AG04449 (cell line): Measurements from ENCODE around the gene BCAR3.

Source experiments
- CTCF ChIA-PET: fragments of 350-600 bp; formaldehyde crosslinking; extraction: SDS; loops from one replicate; lab custom pipeline; 2021; ENCODE audit warnings: antibody characterized with exemption; lab: Yijun Ruan, JAX
- POLR2A ChIA-PET: fragments of 400-600, 350-600 bp; formaldehyde crosslinking; extraction: SDS; loops from one replicate; lab custom pipeline; 2020; ENCODE audit warnings: antibody characterized with exemption, inconsistent platforms; lab: Yijun Ruan, JAX
- DNase-seq: peaks from one replicate; pipeline ENCODE4 v3.0.0-alpha.2; 2010; ENCODE audit warnings: low read depth, low spot score
- H3K4me3 ChIP-seq: 2 replicates; pipeline ENCODE4 v1.5.1; 2011; ENCODE audit warnings: low read depth, mild to moderate bottlenecking, control low read depth, low read length
- CTCF ChIP-seq: IDR thresholded peaks from one replicate; pipeline ENCODE4 v1.5.1; 2011; ENCODE audit warnings: mild to moderate bottlenecking, moderate library complexity, low read length, control low read depth, inconsistent platforms; ENCODE audit not compliant: insufficient read depth; ENCODE audit errors: missing control alignments

Gene BCAR3

GRCh38 chr1:93620172-93620840, 61.3 kb downstream of the BCAR3 start:
- no peak overlapping the region for H3K4me3 ChIP-seq
- ChIA-PET CTCF (interaction anchor here (0.8 to 22.7 kb wide), 11 partner anchors 9 to 316 kb away, joined by 3 to 437 read pairs (median 4); no protein-coding TSS in a partner anchor), POLR2A (interaction anchor here (0.5 kb wide), 1 partner anchor 60 kb away, joined by 3 read pairs; no protein-coding TSS in a partner anchor)
- TF ChIP-seq CTCF, result no peak
- no peak for DNase-seq

GRCh38 chr1:93619507-93620171, 62.0 kb downstream of the BCAR3 start:
- CTCF ChIA-PET, result interaction anchor here (0.8 to 22.7 kb wide), 10 partner anchors 9 to 315 kb away, joined by 3 to 437 read pairs (median 4); no protein-coding TSS in a partner anchor
- POLR2A ChIA-PET, result no interaction called here
- no peak for DNase-seq

GRCh38 chr1:93617670-93618499, 63.8 kb downstream of the BCAR3 start:
- POLR2A ChIA-PET, result interaction anchor here (1.0 kb wide), 1 partner anchor 9 kb away, joined by 3 read pairs; no protein-coding TSS in a partner anchor

More at GRCh38 chr1:93619507-93620171, 62.0 kb downstream of the BCAR3 start:
- TF ChIP-seq CTCF, result no peak
- no peak overlapping the region for H3K4me3 ChIP-seq

GRCh38 chr1:93616996-93617669, 64.5 kb downstream of the BCAR3 start:
- POLR2A ChIA-PET, result interaction anchor here (1.0 kb wide), 1 partner anchor 9 kb away, joined by 3 read pairs; no protein-coding TSS in a partner anchor
- CTCF ChIA-PET, result interaction anchor here (1.1 to 6.3 kb wide), 4 partner anchors 9 to 229 kb away, joined by 3 to 43 read pairs (median 6); no protein-coding TSS in a partner anchor
- H3K4me3 ChIP-seq, result no peak overlapping the region
- no peak for TF ChIP-seq CTCF
- DNase-seq, result no peak

More at GRCh38 chr1:93617670-93618499, 63.8 kb downstream of the BCAR3 start:
- no peak for TF ChIP-seq CTCF
- no peak overlapping the region for H3K4me3 ChIP-seq
- DNase-seq, result no peak
- CTCF ChIA-PET, result interaction anchor here (1.0 to 6.3 kb wide), 7 partner anchors 8 to 314 kb away, joined by 3 to 43 read pairs (median 5); no protein-coding TSS in a partner anchor

GRCh38 chr1:93616221-93616995, 65.2 kb downstream of the BCAR3 start:
- no peak overlapping the region for H3K4me3 ChIP-seq
- no peak for DNase-seq
- no peak for TF ChIP-seq CTCF
- ChIA-PET CTCF (interaction anchor here (0.8 to 6.3 kb wide), 8 partner anchors 9 to 228 kb away, joined by 3 to 43 read pairs (median 4); no protein-coding TSS in a partner anchor), POLR2A (no interaction called here)
